T-helper 9 cell (primary cell): Measurements from ENCODE around the gene TRAF3.
A peak's percentile ranks its signal among the peaks of the same experiment; 100 is the strongest.
"Not testable (repeated sequence)": the region's sequence is repeated elsewhere in the genome, so short reads cannot be mapped to it uniquely, and the experiment has no call there.

Experiments
- DNase-seq: peaks from one replicate; pipeline ENCODE4 v3.0.0-alpha.2; 2020

The TRAF3 gene

GRCh38 chr14:102926840-102927239 is 149.6 kb downstream of the TRAF3 start:
- not testable (repeated sequence) for DNase-seq

GRCh38 chr14:102927346-102927877 is 150.2 kb downstream of the TRAF3 start:
- DNase-seq: no peak

GRCh38 chr14:102927878-102928411 is 150.7 kb downstream of the TRAF3 start:
- no peak for DNase-seq

- peak; percentile 73 for DNase-seq
These were observed 151.4 kb downstream of the TRAF3 start for GRCh38 chr14:102928412-102929240.

GRCh38 chr14:102929241-102930137 is 152.2 kb downstream of the TRAF3 start:
- no peak for DNase-seq

- DNase-seq: no peak
These were observed 153.0 kb downstream of the TRAF3 start for GRCh38 chr14:102930138-102930752.

- DNase-seq: no peak
These were observed 153.7 kb downstream of the TRAF3 start for GRCh38 chr14:102930753-102931579.

GRCh38 chr14:102931580-102932285 is 154.5 kb downstream of the TRAF3 start:
- DNase-seq: no peak

- DNase-seq: no peak
These were observed 155.4 kb downstream of the TRAF3 start for GRCh38 chr14:102932484-102933248.

- DNase-seq: no peak
These were observed 156.5 kb downstream of the TRAF3 start for GRCh38 chr14:102933618-102934231.

- no peak for DNase-seq
These were observed 158.5 kb downstream of the TRAF3 start for GRCh38 chr14:102935756-102936155.

- no peak for DNase-seq
These were observed 160.3 kb downstream of the TRAF3 start for GRCh38 chr14:102937331-102938175.

- DNase-seq: no peak
These were observed 160.9 kb downstream of the TRAF3 start for GRCh38 chr14:102938191-102938590.

- DNase-seq: no peak
These were observed 162.1 kb downstream of the TRAF3 start for GRCh38 chr14:102939329-102939728.

- no peak for DNase-seq
These were observed 162.7 kb downstream of the TRAF3 start for GRCh38 chr14:102939820-102940561.

GRCh38 chr14:102940729-102941362 is 163.6 kb downstream of the TRAF3 start:
- DNase-seq: no peak

GRCh38 chr14:102941419-102942011 is 164.3 kb downstream of the TRAF3 start:
- no peak for DNase-seq
